GM23338 (cell line): ENCODE results near the gene PHKB. TPM values are rescaled to one million over a fixed set of nuclear protein-coding genes. Genes with fewer than 3 reads are reported as not detected.

Experiments used
- ATAC-seq: fragments of 200-7000 bp; cut with Tn5 transposase; 3 replicates; pipeline ENCODE4 v1.9.1; 2020
- DNase-seq: peaks from one replicate; pipeline ENCODE4 v3.0.0-alpha.2; 2015; ENCODE audit warnings: low spot score
- H2AFZ ChIP-seq: fragments of 200-600 bp; sonication (generic); 2 replicates; pipeline ENCODE4 v1.8.0; 2016; ENCODE audit warnings: antibody characterized with exemption, mild to moderate bottlenecking, moderate library complexity
- H3F3A ChIP-seq: fragments of 200-600 bp; sonication (generic); replicated peaks from 2 replicates; pipeline ENCODE4 v1.8.0; 2017; ENCODE audit warnings: antibody characterized with exemption, mixed run types, low read depth
- H3K27ac ChIP-seq: fragments of 200-600 bp; sonication (generic); 2 replicates; pipeline ENCODE4 v1.6.1; 2016; ENCODE audit warnings: low read depth
- H3K27me3 ChIP-seq: fragments of 200-600 bp; sonication (generic); 2 replicates; pipeline ENCODE4 v1.8.0; 2016; ENCODE audit warnings: mild to moderate bottlenecking, mixed run types, moderate library complexity; ENCODE audit not compliant: insufficient read depth
- H3K36me3 ChIP-seq: fragments of 200-600 bp; sonication (generic); 2 replicates; pipeline ENCODE4 v1.8.0; 2016; ENCODE audit warnings: mild to moderate bottlenecking; ENCODE audit not compliant: insufficient read depth
- H3K4me1 ChIP-seq: fragments of 200-600 bp; sonication (generic); 2 replicates; pipeline ENCODE4 v1.8.0; 2016; ENCODE audit warnings: mild to moderate bottlenecking, moderate library complexity; ENCODE audit not compliant: insufficient read depth
- H3K4me2 ChIP-seq: fragments of 200-600 bp; sonication (generic); 2 replicates; pipeline ENCODE4 v1.7.1; 2017; ENCODE audit warnings: mixed run types
- H3K4me3 ChIP-seq: fragments of 200-600 bp; sonication (generic); 2 replicates; pipeline ENCODE4 v1.6.1; 2016; ENCODE audit warnings: mixed run types
- H3K79me2 ChIP-seq: fragments of 200-600 bp; sonication (generic); replicated peaks from 2 replicates; pipeline ENCODE4 v1.8.0; 2017; ENCODE audit warnings: mild to moderate bottlenecking; ENCODE audit not compliant: insufficient read depth
- H3K9me2 ChIP-seq: fragments of 200-600 bp; sonication (generic); 2 replicates; pipeline ENCODE4 v1.8.0; 2017; ENCODE audit not compliant: insufficient read depth
- H4K20me1 ChIP-seq: fragments of 200-600 bp; sonication (generic); replicated peaks from 2 replicates; pipeline ENCODE4 v1.8.0; 2017; ENCODE audit warnings: mild to moderate bottlenecking; ENCODE audit not compliant: insufficient read depth
- H3K27ac Mint-ChIP-seq: 2 replicates; pipeline ENCODE4 v1.8.0; 2020; ENCODE audit warnings: inconsistent platforms, mild to moderate bottlenecking, moderate library complexity, mixed read lengths
- H3K27me3 Mint-ChIP-seq: 3 replicates; pipeline ENCODE4 v1.8.0; 2022; ENCODE audit warnings: low read depth, mild to moderate bottlenecking, moderate library complexity, mixed read lengths, inconsistent platforms; ENCODE audit not compliant: insufficient read depth, poor library complexity
- H3K36me3 Mint-ChIP-seq: 3 replicates; pipeline ENCODE4 v1.8.0; 2021; ENCODE audit warnings: low read depth, mild to moderate bottlenecking, inconsistent platforms, moderate library complexity, mixed read lengths
- H3K4me1 Mint-ChIP-seq: 3 replicates; pipeline ENCODE4 v1.8.0; 2020; ENCODE audit warnings: mild to moderate bottlenecking, inconsistent platforms, mixed read lengths
- H3K4me3 Mint-ChIP-seq: 3 replicates; pipeline ENCODE4 v1.8.0; 2021; ENCODE audit warnings: moderate library complexity, mild to moderate bottlenecking, inconsistent platforms, mixed read lengths
- H3K9me3 Mint-ChIP-seq: 3 replicates; pipeline ENCODE4 v1.8.0; 2020; ENCODE audit warnings: moderate library complexity, mild to moderate bottlenecking, inconsistent platforms, mixed read lengths
- CREB1 ChIP-seq: fragments of 250-450 bp; sonication (Bioruptor Pico); IDR thresholded peaks from 2 replicates; pipeline ENCODE4 v1.5.0; 2020; ENCODE audit warnings: low read depth, mild to moderate bottlenecking, moderate library complexity
- EZH2 ChIP-seq: fragments of 200-600 bp; sonication (generic); IDR thresholded peaks from one replicate; pipeline ENCODE4 v1.8.0; 2017; ENCODE audit warnings: antibody characterized with exemption, mild to moderate bottlenecking, low read depth; ENCODE audit not compliant: unreplicated experiment
- EZH2phosphoT487 ChIP-seq: fragments of 200-600 bp; sonication (generic); IDR thresholded peaks from one replicate; pipeline ENCODE4 v1.8.1; 2018; ENCODE audit warnings: antibody characterized with exemption; ENCODE audit not compliant: unreplicated experiment
- JUNB ChIP-seq: IDR thresholded peaks from one replicate; pipeline ENCODE4 v1.6.1; 2016; ENCODE audit warnings: antibody characterized with exemption; ENCODE audit not compliant: unreplicated experiment
- NANOG ChIP-seq: IDR thresholded peaks from 2 replicates; pipeline ENCODE4 v1.6.1; 2016; ENCODE audit warnings: antibody characterized with exemption, borderline replicate concordance
- STAT1 ChIP-seq: IDR thresholded peaks from one replicate; pipeline ENCODE4 v1.6.1; 2016; ENCODE audit warnings: antibody characterized with exemption; ENCODE audit not compliant: unreplicated experiment
- ZNF331 ChIP-seq: fragments of 250-450 bp; sonication (Bioruptor Pico); IDR thresholded peaks from 2 replicates; pipeline ENCODE4 v1.5.0; 2020; ENCODE audit warnings: low read depth, mild to moderate bottlenecking, moderate library complexity
- polyA plus RNA-seq: library from polyadenylated mRNA; unstranded; fragments of >200 nt; fragmentation: Nextera tagmentation; extraction: Ambion mirVana; gene quantifications from 2 replicates; pipeline ENCODE4 v1.2.1, GENCODE V29; 2016
- total RNA-seq: library from RNA; depleted of rRNA; stranded (reverse); fragments of >200 nt; shearing (Covaris generic); gene quantifications from 2 replicates; pipeline ENCODE4 v1.2.3, GENCODE V29; 2014
- TF ChIP-seq, protein P1 (sequence below): IDR thresholded peaks from 2 replicates; pipeline ENCODE4 v1.6.1; 2016; ENCODE audit warnings: antibody characterized with exemption
- TF ChIP-seq, protein P2 (sequence below): fragments of 250-450 bp; sonication (Bioruptor Pico); IDR thresholded peaks from 2 replicates; pipeline ENCODE4 v1.5.0; 2020; ENCODE audit warnings: mild to moderate bottlenecking, moderate library complexity
- TF ChIP-seq, protein P3 (sequence below): IDR thresholded peaks from one replicate; pipeline ENCODE4 v1.6.1; 2018; ENCODE audit warnings: antibody characterized with exemption; ENCODE audit not compliant: unreplicated experiment

Gene PHKB
- total and polyA plus RNA-seq, 2 experiments from 2014 or later, result 20.3 to 57.3 TPM

DNA sequence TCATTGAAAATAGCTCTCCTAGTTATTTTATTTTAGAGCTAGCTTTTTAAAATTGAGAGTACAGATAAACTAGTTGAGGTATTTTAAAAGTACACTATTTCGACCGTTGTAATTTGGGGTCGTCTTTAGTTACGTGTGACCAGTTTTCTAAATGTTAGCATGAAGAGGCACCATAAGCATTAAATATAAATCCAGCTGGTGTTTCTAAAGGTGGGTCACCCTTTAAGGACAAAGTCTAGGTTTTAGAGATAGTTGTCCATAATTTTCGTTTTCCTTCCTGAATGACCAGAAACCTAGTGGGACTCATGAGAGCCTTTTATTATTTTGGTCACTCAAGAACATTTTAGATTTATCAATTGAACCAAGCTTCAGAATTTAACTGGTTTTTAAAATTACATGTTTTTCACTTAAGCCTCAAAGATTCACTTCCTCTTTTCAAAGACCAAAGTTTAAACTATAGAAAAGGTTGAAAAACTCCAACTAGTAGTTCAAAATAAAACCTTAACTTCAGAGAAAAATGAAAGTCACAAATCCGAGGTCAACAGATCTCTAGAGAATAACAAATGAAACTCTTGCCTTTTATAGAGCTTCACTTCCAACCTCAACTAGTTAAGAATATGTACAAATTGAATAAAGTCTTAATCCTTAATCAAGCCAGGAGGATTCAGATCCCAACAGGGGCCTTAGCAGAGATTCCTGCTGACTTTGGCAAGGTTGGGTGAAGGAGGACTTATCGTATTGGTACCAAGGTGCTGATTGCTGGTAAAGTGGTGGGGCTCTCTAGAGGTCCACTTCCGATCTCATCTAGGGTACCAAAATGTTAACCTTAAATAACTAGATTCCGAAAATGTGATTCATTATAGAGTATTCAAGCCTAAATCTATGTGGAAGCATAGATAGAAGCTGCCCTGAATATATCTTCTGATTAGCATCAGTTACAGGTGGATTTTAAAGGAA is 32.5 kb downstream of the PHKB start (continued):
- TF ChIP-seq, protein P1, sequence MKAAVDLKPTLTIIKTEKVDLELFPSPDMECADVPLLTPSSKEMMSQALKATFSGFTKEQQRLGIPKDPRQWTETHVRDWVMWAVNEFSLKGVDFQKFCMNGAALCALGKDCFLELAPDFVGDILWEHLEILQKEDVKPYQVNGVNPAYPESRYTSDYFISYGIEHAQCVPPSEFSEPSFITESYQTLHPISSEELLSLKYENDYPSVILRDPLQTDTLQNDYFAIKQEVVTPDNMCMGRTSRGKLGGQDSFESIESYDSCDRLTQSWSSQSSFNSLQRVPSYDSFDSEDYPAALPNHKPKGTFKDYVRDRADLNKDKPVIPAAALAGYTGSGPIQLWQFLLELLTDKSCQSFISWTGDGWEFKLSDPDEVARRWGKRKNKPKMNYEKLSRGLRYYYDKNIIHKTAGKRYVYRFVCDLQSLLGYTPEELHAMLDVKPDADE, result no peak
- no peak for TF ChIP-seq JUNB
- TF ChIP-seq STAT1, result no peak
- TF ChIP-seq EZH2, result no peak
- no peak for TF ChIP-seq EZH2phosphoT487
- TF ChIP-seq CREB1 (CRISPR knock-in tag), result no peak

DNA sequence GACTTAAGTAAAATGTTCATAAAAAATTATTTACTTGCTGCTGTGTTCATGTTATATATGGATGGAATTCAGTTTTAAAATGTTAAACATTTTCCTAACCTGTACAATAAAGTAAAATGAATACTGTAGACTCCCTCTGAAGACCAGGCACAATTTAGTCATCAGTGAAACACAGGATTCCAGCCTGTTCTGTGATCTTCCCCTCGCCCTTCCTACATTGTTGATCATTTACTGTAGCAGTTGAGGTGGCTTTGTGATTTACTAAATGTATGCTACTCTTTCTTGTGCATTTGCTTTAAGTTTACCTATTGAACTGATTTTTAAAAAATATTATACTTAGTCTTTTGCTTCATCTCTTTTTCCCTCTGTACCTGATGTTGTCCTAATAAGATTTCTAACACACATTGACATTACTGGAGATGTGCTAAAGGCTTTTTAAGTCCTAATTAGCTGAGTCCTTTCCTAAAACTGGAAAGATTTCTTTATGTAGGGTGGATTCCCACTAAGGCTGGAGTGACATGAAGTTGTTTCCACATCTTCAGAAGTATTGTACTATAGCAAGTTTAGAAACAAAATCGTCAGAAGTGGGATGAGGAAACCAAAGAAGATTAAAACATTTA is 38.1 kb downstream of the PHKB start:
- TF ChIP-seq, protein P2, sequence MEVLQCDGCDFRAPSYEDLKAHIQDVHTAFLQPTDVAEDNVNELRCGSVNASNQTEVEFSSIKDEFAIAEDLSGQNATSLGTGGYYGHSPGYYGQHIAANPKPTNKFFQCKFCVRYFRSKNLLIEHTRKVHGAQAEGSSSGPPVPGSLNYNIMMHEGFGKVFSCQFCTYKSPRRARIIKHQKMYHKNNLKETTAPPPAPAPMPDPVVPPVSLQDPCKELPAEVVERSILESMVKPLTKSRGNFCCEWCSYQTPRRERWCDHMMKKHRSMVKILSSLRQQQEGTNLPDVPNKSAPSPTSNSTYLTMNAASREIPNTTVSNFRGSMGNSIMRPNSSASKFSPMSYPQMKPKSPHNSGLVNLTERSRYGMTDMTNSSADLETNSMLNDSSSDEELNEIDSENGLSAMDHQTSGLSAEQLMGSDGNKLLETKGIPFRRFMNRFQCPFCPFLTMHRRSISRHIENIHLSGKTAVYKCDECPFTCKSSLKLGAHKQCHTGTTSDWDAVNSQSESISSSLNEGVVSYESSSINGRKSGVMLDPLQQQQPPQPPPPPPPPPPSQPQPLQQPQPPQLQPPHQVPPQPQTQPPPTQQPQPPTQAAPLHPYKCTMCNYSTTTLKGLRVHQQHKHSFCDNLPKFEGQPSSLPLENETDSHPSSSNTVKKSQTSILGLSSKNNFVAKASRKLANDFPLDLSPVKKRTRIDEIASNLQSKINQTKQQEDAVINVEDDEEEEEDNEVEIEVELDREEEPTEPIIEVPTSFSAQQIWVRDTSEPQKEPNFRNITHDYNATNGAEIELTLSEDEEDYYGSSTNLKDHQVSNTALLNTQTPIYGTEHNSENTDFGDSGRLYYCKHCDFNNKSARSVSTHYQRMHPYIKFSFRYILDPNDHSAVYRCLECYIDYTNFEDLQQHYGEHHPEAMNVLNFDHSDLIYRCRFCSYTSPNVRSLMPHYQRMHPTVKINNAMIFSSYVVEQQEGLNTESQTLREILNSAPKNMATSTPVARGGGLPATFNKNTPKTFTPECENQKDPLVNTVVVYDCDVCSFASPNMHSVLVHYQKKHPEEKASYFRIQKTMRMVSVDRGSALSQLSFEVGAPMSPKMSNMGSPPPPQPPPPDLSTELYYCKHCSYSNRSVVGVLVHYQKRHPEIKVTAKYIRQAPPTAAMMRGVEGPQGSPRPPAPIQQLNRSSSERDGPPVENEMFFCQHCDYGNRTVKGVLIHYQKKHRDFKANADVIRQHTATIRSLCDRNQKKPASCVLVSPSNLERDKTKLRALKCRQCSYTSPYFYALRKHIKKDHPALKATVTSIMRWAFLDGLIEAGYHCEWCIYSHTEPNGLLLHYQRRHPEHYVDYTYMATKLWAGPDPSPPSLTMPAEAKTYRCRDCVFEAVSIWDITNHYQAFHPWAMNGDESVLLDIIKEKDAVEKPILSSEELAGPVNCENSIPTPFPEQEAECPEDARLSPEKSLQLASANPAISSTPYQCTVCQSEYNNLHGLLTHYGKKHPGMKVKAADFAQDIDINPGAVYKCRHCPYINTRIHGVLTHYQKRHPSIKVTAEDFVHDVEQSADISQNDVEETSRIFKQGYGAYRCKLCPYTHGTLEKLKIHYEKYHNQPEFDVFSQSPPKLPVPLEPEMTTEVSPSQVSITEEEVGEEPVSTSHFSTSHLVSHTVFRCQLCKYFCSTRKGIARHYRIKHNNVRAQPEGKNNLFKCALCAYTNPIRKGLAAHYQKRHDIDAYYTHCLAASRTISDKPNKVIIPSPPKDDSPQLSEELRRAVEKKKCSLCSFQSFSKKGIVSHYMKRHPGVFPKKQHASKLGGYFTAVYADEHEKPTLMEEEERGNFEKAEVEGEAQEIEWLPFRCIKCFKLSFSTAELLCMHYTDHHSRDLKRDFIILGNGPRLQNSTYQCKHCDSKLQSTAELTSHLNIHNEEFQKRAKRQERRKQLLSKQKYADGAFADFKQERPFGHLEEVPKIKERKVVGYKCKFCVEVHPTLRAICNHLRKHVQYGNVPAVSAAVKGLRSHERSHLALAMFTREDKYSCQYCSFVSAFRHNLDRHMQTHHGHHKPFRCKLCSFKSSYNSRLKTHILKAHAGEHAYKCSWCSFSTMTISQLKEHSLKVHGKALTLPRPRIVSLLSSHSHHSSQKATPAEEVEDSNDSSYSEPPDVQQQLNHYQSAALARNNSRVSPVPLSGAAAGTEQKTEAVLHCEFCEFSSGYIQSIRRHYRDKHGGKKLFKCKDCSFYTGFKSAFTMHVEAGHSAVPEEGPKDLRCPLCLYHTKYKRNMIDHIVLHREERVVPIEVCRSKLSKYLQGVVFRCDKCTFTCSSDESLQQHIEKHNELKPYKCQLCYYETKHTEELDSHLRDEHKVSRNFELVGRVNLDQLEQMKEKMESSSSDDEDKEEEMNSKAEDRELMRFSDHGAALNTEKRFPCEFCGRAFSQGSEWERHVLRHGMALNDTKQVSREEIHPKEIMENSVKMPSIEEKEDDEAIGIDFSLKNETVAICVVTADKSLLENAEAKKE (CRISPR knock-in tag), result no peak
- TF ChIP-seq STAT1, result no peak
- no peak for TF ChIP-seq NANOG
- TF ChIP-seq, protein P3, sequence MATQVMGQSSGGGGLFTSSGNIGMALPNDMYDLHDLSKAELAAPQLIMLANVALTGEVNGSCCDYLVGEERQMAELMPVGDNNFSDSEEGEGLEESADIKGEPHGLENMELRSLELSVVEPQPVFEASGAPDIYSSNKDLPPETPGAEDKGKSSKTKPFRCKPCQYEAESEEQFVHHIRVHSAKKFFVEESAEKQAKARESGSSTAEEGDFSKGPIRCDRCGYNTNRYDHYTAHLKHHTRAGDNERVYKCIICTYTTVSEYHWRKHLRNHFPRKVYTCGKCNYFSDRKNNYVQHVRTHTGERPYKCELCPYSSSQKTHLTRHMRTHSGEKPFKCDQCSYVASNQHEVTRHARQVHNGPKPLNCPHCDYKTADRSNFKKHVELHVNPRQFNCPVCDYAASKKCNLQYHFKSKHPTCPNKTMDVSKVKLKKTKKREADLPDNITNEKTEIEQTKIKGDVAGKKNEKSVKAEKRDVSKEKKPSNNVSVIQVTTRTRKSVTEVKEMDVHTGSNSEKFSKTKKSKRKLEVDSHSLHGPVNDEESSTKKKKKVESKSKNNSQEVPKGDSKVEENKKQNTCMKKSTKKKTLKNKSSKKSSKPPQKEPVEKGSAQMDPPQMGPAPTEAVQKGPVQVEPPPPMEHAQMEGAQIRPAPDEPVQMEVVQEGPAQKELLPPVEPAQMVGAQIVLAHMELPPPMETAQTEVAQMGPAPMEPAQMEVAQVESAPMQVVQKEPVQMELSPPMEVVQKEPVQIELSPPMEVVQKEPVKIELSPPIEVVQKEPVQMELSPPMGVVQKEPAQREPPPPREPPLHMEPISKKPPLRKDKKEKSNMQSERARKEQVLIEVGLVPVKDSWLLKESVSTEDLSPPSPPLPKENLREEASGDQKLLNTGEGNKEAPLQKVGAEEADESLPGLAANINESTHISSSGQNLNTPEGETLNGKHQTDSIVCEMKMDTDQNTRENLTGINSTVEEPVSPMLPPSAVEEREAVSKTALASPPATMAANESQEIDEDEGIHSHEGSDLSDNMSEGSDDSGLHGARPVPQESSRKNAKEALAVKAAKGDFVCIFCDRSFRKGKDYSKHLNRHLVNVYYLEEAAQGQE, result no peak
- TF ChIP-seq ZNF331, result no peak
- no peak overlapping the region for H3K4me3 Mint-ChIP-seq
- DNase-seq (no peak), ATAC-seq (no peak)
- H3K79me2 ChIP-seq, result peaks cover 9% of the 10 kb centered on the region; the same call in 1 of the 2 replicates
- no peak overlapping the region for H3K27ac Mint-ChIP-seq
- no peak overlapping the region for H2AFZ ChIP-seq
- H3K9me3 Mint-ChIP-seq, result no peaks in the 10 kb centered on the region
- no peaks in the 10 kb centered on the region for H3K4me1 ChIP-seq
- no peaks in the 10 kb centered on the region for H3F3A ChIP-seq
- H3K36me3 ChIP-seq, result no peaks in the 10 kb centered on the region; the same call in 1 of the 2 replicates
- H3K27me3 ChIP-seq, result no peaks in the 10 kb centered on the region
- H3K4me1 Mint-ChIP-seq, result no peaks in the 10 kb centered on the region
- no peaks in the 10 kb centered on the region for H3K27me3 Mint-ChIP-seq
- H3K9me2 ChIP-seq, result no peaks in the 10 kb centered on the region
- no peak overlapping the region for H3K4me3 ChIP-seq
- H3K4me2 ChIP-seq, result no peak overlapping the region
- H4K20me1 ChIP-seq, result no peaks in the 10 kb centered on the region
- H3K27ac ChIP-seq, result no peak overlapping the region
- H3K36me3 Mint-ChIP-seq, result peaks cover 5% of the 10 kb centered on the region; the same call in 2 of the 3 replicates
